A549 (cell line): ENCODE measurements around the gene MAP3K12.

ENCODE experiments used
- CBX8 ChIP-seq: fragments of 200-600 bp; sonication (generic); IDR thresholded peaks from 2 replicates; pipeline ENCODE4 v1.6.1; 2016
- EHMT2 ChIP-seq: fragments of 200-600 bp; sonication (generic); IDR thresholded peaks from 2 replicates; pipeline ENCODE4 v1.6.1; 2016; ENCODE audit warnings: antibody characterized with exemption, low read depth, mild to moderate bottlenecking, moderate library complexity
- HDAC2 ChIP-seq: fragments of 200-600 bp; sonication (generic); IDR thresholded peaks from 2 replicates; pipeline ENCODE4 v1.6.1; 2016
- JUN ChIP-seq, 2 experiments: fragments of >200 bp; sonication (Bioruptor Twin); formaldehyde crosslinking; IDR thresholded peaks; 2 replicates in 1 of 2; 3 replicates in 1 of 2; pipeline ENCODE4 v1.6.1; 2016 to 2017
- MAFK ChIP-seq: fragments of 450-650 bp; IDR thresholded peaks from 2 replicates; pipeline ENCODE4 v1.6.1; 2014; ENCODE audit not compliant: partially characterized antibody
- POLR2A ChIP-seq: IDR thresholded peaks from 2 replicates; pipeline ENCODE4 v1.6.1; 2012; ENCODE audit warnings: mild to moderate bottlenecking, low read length
- RFX5 ChIP-seq: fragments of 450-650 bp; IDR thresholded peaks from 2 replicates; pipeline ENCODE4 v1.7.1; 2014; ENCODE audit warnings: antibody characterized with exemption, mild to moderate bottlenecking, moderate library complexity
- TP53 ChIP-seq: fragments of 250-450 bp; sonication (Bioruptor Pico); IDR thresholded peaks from 2 replicates; pipeline ENCODE4 v1.5.0; 2021; ENCODE audit warnings: mild to moderate bottlenecking, moderate library complexity
- ZNF302 ChIP-seq: fragments of 250-450 bp; sonication (Bioruptor Pico); IDR thresholded peaks from 2 replicates; pipeline ENCODE4 v1.9.0; 2021; ENCODE audit warnings: inconsistent platforms, mild to moderate bottlenecking, moderate library complexity
- TF ChIP-seq, protein P1 (sequence below): fragments of >200 bp; sonication (Bioruptor Twin); formaldehyde crosslinking; IDR thresholded peaks from 3 replicates; pipeline ENCODE4 v1.5.1; 2016
- TF ChIP-seq, protein P2 (sequence below): fragments of 450-650 bp; IDR thresholded peaks from 2 replicates; pipeline ENCODE4 v1.6.1; 2014; ENCODE audit warnings: antibody characterized with exemption
- TF ChIP-seq, protein P3 (sequence below): fragments of 150-350 bp; IDR thresholded peaks from 2 replicates; pipeline ENCODE4 v1.6.1; 2014; ENCODE audit warnings: low read depth, mild to moderate bottlenecking, low read length
- TF ChIP-seq, protein P4 (sequence below): IDR thresholded peaks from 2 replicates; pipeline ENCODE4 v1.6.1; 2012

DNA sequence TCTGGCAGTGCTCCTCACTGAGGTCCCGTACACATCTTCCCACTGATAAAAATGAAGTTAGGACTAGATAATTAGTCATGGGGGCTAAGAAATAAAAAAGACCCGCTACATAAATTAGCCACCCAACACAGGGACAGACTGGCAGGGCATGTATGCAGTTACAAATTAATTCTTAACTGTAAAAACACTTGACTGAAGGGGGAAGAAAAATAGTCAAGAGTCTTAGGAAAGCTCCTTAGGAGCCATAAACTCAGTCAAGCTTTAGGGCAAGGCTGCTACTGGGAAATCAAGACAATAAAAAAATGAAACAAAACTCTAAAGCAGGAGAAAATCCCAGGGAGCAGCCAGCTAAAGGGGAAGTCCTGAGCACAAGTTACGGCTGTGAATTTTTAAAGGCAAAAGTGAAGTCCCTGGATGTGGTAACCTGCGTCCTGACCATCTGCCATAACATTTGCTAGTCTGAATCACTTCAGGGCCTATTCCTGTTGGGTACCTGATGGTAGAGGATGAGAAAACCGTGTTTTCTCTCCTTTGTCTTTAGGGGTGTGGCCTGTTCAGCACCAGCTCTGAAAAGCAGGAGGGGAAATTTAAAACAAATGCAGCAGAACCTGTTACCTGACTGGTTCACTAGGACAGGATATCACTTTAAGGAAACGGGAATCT, 15.5 kb upstream of the MAP3K12 start:
- TF ChIP-seq, protein P1, sequence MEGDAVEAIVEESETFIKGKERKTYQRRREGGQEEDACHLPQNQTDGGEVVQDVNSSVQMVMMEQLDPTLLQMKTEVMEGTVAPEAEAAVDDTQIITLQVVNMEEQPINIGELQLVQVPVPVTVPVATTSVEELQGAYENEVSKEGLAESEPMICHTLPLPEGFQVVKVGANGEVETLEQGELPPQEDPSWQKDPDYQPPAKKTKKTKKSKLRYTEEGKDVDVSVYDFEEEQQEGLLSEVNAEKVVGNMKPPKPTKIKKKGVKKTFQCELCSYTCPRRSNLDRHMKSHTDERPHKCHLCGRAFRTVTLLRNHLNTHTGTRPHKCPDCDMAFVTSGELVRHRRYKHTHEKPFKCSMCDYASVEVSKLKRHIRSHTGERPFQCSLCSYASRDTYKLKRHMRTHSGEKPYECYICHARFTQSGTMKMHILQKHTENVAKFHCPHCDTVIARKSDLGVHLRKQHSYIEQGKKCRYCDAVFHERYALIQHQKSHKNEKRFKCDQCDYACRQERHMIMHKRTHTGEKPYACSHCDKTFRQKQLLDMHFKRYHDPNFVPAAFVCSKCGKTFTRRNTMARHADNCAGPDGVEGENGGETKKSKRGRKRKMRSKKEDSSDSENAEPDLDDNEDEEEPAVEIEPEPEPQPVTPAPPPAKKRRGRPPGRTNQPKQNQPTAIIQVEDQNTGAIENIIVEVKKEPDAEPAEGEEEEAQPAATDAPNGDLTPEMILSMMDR = no peak
- TF ChIP-seq MAFK (no peak), POLR2A (no peak), HDAC2 (no peak), TP53 (CRISPR knock-in tag) (no peak), EHMT2 (no peak), RFX5 (no peak), JUN (IDR thresholded peaks at IDR 0.05) (no peak), CBX8 (no peak), ZNF302 (no peak)
- TF ChIP-seq, protein P2, sequence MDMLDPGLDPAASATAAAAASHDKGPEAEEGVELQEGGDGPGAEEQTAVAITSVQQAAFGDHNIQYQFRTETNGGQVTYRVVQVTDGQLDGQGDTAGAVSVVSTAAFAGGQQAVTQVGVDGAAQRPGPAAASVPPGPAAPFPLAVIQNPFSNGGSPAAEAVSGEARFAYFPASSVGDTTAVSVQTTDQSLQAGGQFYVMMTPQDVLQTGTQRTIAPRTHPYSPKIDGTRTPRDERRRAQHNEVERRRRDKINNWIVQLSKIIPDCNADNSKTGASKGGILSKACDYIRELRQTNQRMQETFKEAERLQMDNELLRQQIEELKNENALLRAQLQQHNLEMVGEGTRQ = no peak
- TF ChIP-seq, protein P3, sequence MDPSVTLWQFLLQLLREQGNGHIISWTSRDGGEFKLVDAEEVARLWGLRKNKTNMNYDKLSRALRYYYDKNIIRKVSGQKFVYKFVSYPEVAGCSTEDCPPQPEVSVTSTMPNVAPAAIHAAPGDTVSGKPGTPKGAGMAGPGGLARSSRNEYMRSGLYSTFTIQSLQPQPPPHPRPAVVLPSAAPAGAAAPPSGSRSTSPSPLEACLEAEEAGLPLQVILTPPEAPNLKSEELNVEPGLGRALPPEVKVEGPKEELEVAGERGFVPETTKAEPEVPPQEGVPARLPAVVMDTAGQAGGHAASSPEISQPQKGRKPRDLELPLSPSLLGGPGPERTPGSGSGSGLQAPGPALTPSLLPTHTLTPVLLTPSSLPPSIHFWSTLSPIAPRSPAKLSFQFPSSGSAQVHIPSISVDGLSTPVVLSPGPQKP = no peak
- TF ChIP-seq, protein P4, sequence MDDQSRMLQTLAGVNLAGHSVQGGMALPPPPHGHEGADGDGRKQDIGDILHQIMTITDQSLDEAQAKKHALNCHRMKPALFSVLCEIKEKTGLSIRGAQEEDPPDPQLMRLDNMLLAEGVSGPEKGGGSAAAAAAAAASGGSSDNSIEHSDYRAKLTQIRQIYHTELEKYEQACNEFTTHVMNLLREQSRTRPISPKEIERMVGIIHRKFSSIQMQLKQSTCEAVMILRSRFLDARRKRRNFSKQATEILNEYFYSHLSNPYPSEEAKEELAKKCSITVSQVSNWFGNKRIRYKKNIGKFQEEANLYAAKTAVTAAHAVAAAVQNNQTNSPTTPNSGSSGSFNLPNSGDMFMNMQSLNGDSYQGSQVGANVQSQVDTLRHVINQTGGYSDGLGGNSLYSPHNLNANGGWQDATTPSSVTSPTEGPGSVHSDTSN = no peak
